Measurements from ENCODE around the gene REG3A. TPM values are rescaled to one million over a fixed set of nuclear protein-coding genes. Genes with fewer than 3 reads are reported as not detected.

REG3A gene
- total RNA-seq, 1 experiment from 2014 or later: not detected

DNA sequence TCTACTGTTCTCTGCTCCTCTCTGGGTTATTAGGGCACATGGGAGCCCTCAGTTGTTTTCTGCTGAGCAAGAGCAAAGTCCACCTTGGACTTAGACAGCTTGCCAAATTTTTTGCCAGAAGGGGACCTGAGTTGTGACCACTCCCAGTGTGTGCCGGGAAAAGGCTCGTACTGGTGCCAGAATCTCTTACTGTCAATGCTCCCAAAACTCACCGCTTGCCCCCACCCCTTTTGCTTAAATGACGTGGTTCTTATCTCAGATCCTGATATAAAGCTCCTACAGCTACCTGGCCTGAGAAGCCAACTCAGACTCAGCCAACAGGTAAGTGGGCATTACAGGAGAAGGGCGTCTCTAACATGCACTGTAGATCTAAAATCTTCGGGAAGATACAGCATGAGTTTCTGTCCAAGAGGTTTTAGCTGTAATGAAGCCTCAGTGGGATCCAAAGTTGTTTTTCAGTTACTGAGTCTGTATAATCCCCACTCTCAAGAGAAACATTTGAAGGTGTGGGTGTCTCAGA is 39.3 kb downstream of the REG3A start, which contains the start of gene REG1A:
Gene REG1A, plus strand, starts transcription at position 295 of the 520 bp plus-strand sequence. CDS start 374 bp downstream, outside the sequence.
- DNase-seq (ENCODE audit: low read depth): no peak

DNA sequence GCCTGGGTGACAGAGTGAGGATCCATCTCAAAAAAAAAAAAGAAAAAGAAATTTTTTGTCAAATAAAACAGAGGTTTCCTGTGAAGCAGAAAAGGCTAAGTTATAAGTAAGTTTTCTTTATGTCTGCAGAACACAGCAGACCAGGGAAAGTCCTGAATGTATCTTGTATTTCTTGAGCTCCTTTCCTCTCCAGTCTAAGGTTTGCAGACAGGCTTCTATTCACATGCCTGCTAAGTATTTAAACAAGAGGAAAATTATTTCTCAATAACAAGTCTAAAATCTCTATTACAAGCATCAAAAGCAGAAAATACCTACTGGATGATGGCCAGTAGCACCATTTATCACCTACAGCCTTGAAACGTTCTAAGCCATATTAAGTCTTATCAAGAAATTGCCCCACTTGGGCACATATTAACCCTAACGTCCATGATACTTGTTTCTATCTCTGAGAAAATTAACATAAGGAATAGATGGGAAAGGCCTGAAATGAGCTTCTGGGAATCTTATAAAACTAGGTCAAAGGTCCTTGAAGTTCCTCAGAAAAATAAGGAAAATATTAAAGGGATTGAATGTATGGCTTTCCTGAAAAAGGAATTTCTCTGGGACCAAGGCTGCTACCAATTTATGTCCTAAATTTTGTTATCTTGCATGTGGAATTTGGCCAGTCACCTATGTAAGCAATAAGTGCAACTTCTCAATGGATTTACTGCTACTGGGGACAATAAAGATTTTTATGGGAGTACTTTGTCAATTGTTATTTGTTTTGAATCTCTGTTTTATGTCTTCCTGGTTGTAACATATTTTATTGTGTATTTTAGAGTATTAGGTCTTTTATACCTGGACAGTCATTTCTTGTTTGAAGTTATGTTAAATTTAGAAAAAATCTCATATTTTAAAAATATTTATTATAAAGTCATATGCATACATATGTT is 42.3 kb downstream of the REG3A start:
- DNase-seq (ENCODE audit: low read depth): no peak

DNA sequence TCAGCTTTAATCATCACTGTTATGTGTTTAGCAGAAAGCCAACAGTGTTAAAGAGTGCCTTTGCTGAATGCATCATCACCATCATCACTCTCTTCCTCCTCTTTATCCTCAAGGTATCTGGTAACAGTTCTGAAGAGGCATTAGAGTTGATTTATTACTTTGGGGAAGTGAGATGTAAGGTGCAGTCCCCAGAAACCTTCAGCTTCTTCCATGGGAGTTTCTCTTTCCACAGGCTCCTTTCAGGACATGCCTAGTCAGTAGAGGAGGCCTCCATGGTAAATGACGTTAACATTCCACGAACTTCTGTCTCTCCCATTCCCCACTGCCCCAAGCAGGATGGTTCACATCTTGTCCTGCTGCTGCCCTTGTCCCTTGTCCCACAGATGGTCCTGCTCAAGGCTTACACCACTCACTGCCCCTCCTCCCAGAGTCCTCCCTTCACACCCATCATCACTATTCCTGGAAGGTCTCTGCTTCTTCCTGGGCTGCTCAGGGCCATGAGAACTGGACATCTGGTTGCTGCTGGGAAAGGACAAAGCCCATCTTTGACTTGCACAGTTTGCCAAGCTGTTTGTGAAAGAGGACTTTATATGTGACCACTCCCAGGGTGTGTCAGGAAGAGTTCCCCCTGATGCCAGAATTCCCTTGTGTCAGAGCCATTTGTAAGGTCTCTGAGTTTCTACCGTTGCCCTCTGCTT is 44.6 kb downstream of the REG3A start:
- no peak for DNase-seq (ENCODE audit: low read depth)

DNA sequence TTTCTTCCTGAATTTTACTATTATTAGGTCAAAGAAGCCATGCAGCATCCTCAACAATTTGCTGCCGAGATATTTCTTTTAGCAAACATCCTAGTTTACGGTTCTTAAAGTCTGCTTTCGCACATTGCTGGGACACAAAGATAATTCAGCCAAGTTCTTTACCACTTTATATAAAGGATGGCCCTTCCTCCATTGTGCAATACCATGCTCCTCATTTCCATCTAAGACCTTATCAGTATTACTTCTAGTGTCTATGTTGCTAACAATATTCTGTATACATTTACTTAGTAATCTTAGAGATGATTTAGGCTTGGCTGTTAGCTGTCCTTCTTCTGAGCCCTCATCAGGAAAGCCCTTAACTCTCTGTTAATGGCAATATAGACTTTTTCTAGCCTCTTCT is 47.3 kb downstream of the REG3A start:
- DNase-seq (ENCODE audit: low read depth): no peak

Other genes starting within 250 kb of the REG3A start
- not detected in 2 replicates for gene REG3G, start 134.1 kb downstream of the REG3A start, total RNA-seq (2014; rRNA removed; shearing (Covaris generic))
- gene REG1B, start 71.8 kb downstream of the REG3A start, total RNA-seq (2014; rRNA removed; shearing (Covaris generic)): not detected in 2 replicates
- gene REG1A, start 39.3 kb downstream of the REG3A start, total RNA-seq (2014; rRNA removed; shearing (Covaris generic)): 0.57 TPM in 1 of 2 replicates, not detected in the other